HepG2 (cell line): ENCODE data around the gene TSHZ2. TPM values are rescaled to one million over a fixed set of nuclear protein-coding genes. Genes with fewer than 3 reads are reported as not detected.

Experiments used
- ATF7-NPFF ChIP-seq: sonication (generic); formaldehyde crosslinking; IDR thresholded peaks from 2 replicates; pipeline ENCODE4 v1.8.1; 2023; ENCODE audit warnings: mild to moderate bottlenecking, low read depth, missing genetic modification reagents, moderate library complexity
- CEBPG ChIP-seq: IDR thresholded peaks from 2 replicates; pipeline ENCODE4 v1.6.1; 2016
- HMG20A ChIP-seq: IDR thresholded peaks from 2 replicates; pipeline ENCODE4 v1.6.1; 2016; ENCODE audit warnings: borderline replicate concordance
- HNF4A ChIP-seq: sonication (generic); formaldehyde crosslinking; IDR thresholded peaks from 2 replicates; pipeline ENCODE4 v1.4.0; 2020; ENCODE audit warnings: missing genetic modification reagents
- NR2F6 ChIP-seq, 2 experiments: IDR thresholded peaks; 2 replicates each; pipeline ENCODE4 v1.6.1; 2016; ENCODE audit warnings: antibody characterized with exemption in 1 of 2, mild to moderate bottlenecking in 1 of 2
- SMAD1 ChIP-seq: sonication (generic); formaldehyde crosslinking; IDR thresholded peaks from 2 replicates; pipeline ENCODE4 v1.4.0; 2020; ENCODE audit warnings: missing genetic modification reagents, low read depth, mild to moderate bottlenecking, borderline replicate concordance
- SOX13 ChIP-seq, 3 experiments: fragments of 450-650 bp in 1 of 3; sonication (generic) in 1 of 3; formaldehyde crosslinking in 1 of 3; IDR thresholded peaks in 2 of 3; conservative IDR thresholded peaks in 1 of 3; 2 replicates each; pipeline versions ENCODE4 v1.5.0 to v1.6.1; 2016 to 2020; ENCODE audit warnings: antibody characterized with exemption in 1 of 3, mild to moderate bottlenecking in 1 of 3, missing compliant biosample characterization in 1 of 3, missing genetic modification reagents in 1 of 3, moderate library complexity in 1 of 3
- TAF1 ChIP-seq: sonication (generic); formaldehyde crosslinking; IDR thresholded peaks from 2 replicates; pipeline ENCODE4 v1.4.0; 2020; ENCODE audit warnings: missing genetic modification reagents
- TBX2 ChIP-seq: sonication (generic); formaldehyde crosslinking; IDR thresholded peaks from 2 replicates; pipeline ENCODE4 v1.5.0; 2020; ENCODE audit warnings: missing genetic modification reagents, mild to moderate bottlenecking, borderline replicate concordance
- ZNF101 ChIP-seq: sonication (generic); formaldehyde crosslinking; IDR thresholded peaks from 2 replicates; pipeline ENCODE4 v1.4.0; 2020; ENCODE audit warnings: mild to moderate bottlenecking, low read depth, missing genetic modification reagents, borderline replicate concordance
- ZNF12 ChIP-seq: sonication (generic); formaldehyde crosslinking; IDR thresholded peaks from 2 replicates; pipeline ENCODE4 v1.5.0; 2020; ENCODE audit warnings: missing genetic modification reagents
- polyA plus RNA-seq, 8 experiments: library from polyadenylated mRNA; depleted of rRNA in 3 of 8; stranded (reverse) in 7 of 8; unstranded in 1 of 8; fragments of >200 nt; fragmentation: Illumina TruSeq in 4 of 8; extraction: Trizol in 4 of 8; gene quantifications; 2 replicates each; pipeline versions ENCODE4 v1.2.1 to v1.2.3, GENCODE V29; 2011 to 2016; ENCODE audit warnings: low read depth in 4 of 8, missing spikeins in 1 of 8, mixed read lengths in 1 of 8; ENCODE audit not compliant: insufficient read depth in 1 of 8
- total RNA-seq, 5 experiments: library from RNA; depleted of rRNA; stranded (reverse); fragments of >200 nt; fragmentation: Illumina TruSeq; extraction: Trizol; gene quantifications; 2 replicates each; pipeline ENCODE4 v1.2.3, GENCODE V29; 2016; ENCODE audit warnings: low read depth in 1 of 5
- TF ChIP-seq, protein P1 (sequence below), 2 experiments: sonication (generic) in 1 of 2; formaldehyde crosslinking in 1 of 2; IDR thresholded peaks; 2 replicates each; pipeline versions ENCODE4 v1.4.0 to v1.6.1; 2016 to 2020; ENCODE audit warnings: borderline replicate concordance in 1 of 2, low read depth in 1 of 2, mild to moderate bottlenecking in 1 of 2, missing genetic modification reagents in 1 of 2
- TF ChIP-seq, protein P2 (sequence below): sonication (generic); formaldehyde crosslinking; IDR thresholded peaks from 2 replicates; pipeline ENCODE4 v1.4.0; 2020; ENCODE audit warnings: missing genetic modification reagents, borderline replicate concordance
- TF ChIP-seq, protein P3 (sequence below): IDR thresholded peaks from 2 replicates; pipeline ENCODE4 v1.4.0; 2020; ENCODE audit warnings: mild to moderate bottlenecking, missing genetic modification reagents

TSHZ2 gene
- total and polyA plus RNA-seq, 2 of the 13 experiments (the other 11 are each of a cell fraction or from before 2014, with no cell fraction given): 0.01 TPM; not detected in 1

DNA sequence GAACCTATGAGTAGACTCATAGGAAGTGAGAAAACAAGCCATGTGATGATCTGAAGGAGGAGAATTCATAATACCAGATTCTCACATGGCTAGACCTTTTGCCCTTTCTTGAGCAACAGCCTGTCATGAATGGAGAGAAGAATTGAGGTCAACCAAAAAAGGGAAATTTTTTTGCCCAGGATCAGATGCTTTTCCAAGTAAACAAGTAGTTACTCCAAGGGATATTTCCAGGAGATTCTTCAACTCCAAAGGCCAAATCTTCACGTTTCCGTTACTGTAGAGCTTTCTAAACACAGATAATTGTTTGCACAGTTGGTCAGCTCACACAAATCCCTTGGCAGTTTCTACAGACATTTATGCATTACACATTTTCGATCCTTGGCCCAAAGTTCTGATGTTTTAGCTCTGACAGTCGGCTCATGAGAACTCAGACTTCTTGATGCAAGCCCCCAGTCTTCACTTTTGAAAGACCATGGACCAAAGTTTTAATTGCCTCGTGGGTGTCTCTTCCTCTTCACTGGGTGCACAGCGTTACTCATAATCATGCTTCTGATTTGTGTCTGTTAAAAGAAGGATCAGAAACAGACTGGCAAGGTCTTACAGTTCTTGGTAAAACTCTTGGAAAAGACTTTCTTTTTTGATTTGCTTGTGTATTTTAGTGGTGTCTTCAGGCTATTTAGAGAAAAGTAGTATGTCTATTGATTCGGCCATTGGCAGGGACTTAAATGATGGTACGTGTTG lies 115.0 kb downstream of the TSHZ2 start (continued):
- TF ChIP-seq, protein P1, sequence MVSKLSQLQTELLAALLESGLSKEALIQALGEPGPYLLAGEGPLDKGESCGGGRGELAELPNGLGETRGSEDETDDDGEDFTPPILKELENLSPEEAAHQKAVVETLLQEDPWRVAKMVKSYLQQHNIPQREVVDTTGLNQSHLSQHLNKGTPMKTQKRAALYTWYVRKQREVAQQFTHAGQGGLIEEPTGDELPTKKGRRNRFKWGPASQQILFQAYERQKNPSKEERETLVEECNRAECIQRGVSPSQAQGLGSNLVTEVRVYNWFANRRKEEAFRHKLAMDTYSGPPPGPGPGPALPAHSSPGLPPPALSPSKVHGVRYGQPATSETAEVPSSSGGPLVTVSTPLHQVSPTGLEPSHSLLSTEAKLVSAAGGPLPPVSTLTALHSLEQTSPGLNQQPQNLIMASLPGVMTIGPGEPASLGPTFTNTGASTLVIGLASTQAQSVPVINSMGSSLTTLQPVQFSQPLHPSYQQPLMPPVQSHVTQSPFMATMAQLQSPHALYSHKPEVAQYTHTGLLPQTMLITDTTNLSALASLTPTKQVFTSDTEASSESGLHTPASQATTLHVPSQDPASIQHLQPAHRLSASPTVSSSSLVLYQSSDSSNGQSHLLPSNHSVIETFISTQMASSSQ (IDR thresholded peaks at IDR 0.05; ENCODE audit: low read depth): no peak
- TF ChIP-seq, protein P1 (CRISPR knock-in tag; IDR thresholded peaks at IDR 0.05; ENCODE audit: borderline replicate concordance): peak; percentile 42; the same call in 1 of the 2 replicates
- TF ChIP-seq HMG20A (CRISPR knock-in tag) (peak; percentile 34; the same call in 1 of the 2 replicates), TAF1 (CRISPR knock-in tag) (0 out of 2 replicates have a peak, but pooled peaks have one; percentile 20), ZNF101 (CRISPR knock-in tag) (no peak), ZNF12 (CRISPR knock-in tag) (peak; percentile 26; the same call in 1 of the 2 replicates), NR2F6 (IDR thresholded peaks at IDR 0.05) (peak; percentile 76), NR2F6 (CRISPR knock-in tag; IDR thresholded peaks at IDR 0.05) (peak; percentile 72), ATF7-NPFF (CRISPR knock-in tag) (no peak), SMAD1 (no peak), CEBPG (CRISPR knock-in tag) (peak; percentile 46), SOX13 (IDR thresholded peaks at IDR 0.05) (no peak), SOX13 (CRISPR knock-in tag; conservative IDR thresholded peaks at IDR 0.05 in 1 of 2, IDR thresholded peaks at IDR 0.05 in 1 of 2) (peak in 1 of 2 experiments; percentile 49; a peak in 1 of 4 replicates), TBX2 (0 out of 2 replicates have a peak, but pooled peaks have one; percentile 12), HNF4A (CRISPR knock-in tag) (peak; percentile 34; the same call in 1 of the 2 replicates)
- TF ChIP-seq, protein P2, sequence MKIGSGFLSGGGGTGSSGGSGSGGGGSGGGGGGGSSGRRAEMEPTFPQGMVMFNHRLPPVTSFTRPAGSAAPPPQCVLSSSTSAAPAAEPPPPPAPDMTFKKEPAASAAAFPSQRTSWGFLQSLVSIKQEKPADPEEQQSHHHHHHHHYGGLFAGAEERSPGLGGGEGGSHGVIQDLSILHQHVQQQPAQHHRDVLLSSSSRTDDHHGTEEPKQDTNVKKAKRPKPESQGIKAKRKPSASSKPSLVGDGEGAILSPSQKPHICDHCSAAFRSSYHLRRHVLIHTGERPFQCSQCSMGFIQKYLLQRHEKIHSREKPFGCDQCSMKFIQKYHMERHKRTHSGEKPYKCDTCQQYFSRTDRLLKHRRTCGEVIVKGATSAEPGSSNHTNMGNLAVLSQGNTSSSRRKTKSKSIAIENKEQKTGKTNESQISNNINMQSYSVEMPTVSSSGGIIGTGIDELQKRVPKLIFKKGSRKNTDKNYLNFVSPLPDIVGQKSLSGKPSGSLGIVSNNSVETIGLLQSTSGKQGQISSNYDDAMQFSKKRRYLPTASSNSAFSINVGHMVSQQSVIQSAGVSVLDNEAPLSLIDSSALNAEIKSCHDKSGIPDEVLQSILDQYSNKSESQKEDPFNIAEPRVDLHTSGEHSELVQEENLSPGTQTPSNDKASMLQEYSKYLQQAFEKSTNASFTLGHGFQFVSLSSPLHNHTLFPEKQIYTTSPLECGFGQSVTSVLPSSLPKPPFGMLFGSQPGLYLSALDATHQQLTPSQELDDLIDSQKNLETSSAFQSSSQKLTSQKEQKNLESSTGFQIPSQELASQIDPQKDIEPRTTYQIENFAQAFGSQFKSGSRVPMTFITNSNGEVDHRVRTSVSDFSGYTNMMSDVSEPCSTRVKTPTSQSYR (CRISPR knock-in tag): 0 out of 2 replicates have a peak, but pooled peaks have one; percentile 11
- TF ChIP-seq, protein P3, sequence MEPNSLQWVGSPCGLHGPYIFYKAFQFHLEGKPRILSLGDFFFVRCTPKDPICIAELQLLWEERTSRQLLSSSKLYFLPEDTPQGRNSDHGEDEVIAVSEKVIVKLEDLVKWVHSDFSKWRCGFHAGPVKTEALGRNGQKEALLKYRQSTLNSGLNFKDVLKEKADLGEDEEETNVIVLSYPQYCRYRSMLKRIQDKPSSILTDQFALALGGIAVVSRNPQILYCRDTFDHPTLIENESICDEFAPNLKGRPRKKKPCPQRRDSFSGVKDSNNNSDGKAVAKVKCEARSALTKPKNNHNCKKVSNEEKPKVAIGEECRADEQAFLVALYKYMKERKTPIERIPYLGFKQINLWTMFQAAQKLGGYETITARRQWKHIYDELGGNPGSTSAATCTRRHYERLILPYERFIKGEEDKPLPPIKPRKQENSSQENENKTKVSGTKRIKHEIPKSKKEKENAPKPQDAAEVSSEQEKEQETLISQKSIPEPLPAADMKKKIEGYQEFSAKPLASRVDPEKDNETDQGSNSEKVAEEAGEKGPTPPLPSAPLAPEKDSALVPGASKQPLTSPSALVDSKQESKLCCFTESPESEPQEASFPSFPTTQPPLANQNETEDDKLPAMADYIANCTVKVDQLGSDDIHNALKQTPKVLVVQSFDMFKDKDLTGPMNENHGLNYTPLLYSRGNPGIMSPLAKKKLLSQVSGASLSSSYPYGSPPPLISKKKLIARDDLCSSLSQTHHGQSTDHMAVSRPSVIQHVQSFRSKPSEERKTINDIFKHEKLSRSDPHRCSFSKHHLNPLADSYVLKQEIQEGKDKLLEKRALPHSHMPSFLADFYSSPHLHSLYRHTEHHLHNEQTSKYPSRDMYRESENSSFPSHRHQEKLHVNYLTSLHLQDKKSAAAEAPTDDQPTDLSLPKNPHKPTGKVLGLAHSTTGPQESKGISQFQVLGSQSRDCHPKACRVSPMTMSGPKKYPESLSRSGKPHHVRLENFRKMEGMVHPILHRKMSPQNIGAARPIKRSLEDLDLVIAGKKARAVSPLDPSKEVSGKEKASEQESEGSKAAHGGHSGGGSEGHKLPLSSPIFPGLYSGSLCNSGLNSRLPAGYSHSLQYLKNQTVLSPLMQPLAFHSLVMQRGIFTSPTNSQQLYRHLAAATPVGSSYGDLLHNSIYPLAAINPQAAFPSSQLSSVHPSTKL (CRISPR knock-in tag): peak; percentile 88
